ENCODE measurements around the gene MYOZ1.
"Not testable (repeated sequence)": the region's sequence is repeated elsewhere in the genome, so short reads cannot be mapped to it uniquely, and the experiment has no call there.

Gene MYOZ1

GRCh38 chr10:73647211-73647874 lies 6.1 kb upstream of the MYOZ1 start:
- peak; percentile 40 to 45 for DNase-seq

DNA sequence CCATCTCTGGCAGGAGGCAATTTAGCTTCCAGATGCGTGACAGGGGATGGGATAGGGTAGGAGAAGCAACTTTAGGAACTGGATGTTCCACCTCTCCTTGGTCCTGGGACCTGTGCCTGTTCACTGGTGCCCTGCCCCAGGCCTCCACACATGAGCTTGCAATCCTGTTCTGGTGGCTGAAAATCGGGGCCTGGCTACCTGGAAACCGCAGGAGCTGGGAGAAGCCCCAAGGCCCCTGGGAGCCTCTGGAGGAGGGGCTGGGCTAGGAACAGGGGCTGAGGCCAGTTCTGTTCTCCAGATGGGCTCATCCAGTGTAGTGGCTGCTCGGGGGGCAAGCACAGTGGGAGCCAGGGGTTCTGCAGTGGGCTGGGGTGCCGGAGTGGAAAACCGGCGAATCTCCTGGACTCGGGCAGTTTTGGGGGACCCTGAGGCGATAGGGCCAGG lies 5.3 kb upstream of the MYOZ1 start:
- no peak for DNase-seq

GRCh38 chr10:73645251-73645650 lies 4.0 kb upstream of the MYOZ1 start:
- DNase-seq: no peak

DNA sequence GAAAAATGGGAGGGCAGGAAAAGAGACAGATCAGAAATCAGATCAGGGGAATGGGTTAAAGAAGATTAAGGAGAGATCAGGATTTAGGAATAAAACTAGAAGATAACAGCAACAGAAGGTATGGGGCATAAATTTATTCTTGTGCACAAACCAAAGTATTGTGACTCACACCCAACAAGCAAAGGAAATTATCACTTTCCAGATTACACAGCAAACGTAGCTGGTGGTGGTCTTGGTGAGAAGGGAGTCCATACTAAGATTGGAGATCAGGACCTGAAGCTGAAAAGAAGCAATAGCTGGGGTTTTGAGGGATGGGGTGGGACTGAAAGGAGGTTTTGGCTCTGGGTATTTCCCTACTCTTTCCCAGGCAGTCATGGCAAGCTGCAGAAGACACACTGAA lies 3.5 kb upstream of the MYOZ1 start:
- no peak for DNase-seq

DNA sequence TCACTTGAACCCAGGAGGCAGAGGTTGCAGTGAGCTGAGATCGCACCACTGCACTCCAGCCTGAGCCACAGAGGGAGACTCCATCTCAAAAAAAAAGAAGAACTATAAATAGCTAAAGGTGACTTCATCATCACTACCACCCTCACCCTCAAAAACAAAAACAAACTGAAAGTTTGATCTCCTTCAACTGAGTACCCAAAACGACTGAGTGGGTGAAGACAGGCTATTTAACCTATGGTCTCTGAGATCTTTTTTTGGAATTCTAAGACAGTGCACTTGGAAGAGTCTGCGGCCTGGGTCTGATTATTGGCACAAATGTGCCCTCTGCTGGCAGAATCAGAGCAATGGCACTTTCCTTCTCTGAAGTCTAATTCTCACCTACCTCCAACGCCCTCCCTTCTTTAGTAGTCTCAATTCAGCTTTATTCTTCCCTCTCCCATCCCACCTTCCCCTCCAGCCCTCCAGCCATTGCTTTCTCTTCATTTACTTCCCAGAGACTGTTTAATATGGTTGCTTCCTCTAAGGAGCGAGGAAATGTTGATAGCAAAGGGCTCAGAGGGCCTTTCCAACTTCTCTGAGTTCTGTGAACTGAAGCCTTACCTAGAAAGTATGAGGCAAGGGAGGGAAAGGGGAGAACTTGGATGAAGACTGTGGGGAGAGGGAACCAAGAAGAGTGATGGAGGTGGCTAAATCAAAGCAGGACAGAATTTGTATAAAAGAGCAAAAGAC lies 2.9 kb upstream of the MYOZ1 start:
- DNase-seq: peak; percentile 33 to 46

- DNase-seq: no peak
Observed at GRCh38 chr10:73643362-73643761, 2.1 kb upstream of the MYOZ1 start.

- DNase-seq: no peak
Observed at GRCh38 chr10:73639286-73639685, 2.0 kb downstream of the MYOZ1 start.

- no peak for DNase-seq
Observed at GRCh38 chr10:73635781-73636180, 5.5 kb downstream of the MYOZ1 start.

DNA sequence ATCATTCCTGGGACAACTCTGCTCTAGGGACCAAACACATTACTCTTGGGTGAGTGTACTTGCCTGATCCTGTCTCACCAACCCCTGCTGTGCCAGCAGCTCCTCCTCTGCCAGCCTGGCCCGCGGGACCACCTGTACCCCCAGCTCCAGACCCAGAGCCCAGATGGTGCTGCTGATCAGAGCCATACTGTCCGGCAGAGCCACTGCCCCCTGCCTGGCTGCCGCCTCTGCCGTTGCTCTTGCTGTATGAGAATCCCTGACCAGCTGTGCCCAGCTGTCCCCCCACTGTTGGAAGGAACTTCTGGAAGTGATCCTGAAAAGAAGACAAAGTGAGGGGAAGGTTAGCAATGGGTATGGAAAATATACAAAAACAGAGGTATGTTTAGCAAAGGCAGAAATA lies 6.9 kb downstream of the MYOZ1 start:
- DNase-seq: no peak

GRCh38 chr10:73629165-73629564 lies 12.1 kb downstream of the MYOZ1 start:
- DNase-seq: no peak

DNA sequence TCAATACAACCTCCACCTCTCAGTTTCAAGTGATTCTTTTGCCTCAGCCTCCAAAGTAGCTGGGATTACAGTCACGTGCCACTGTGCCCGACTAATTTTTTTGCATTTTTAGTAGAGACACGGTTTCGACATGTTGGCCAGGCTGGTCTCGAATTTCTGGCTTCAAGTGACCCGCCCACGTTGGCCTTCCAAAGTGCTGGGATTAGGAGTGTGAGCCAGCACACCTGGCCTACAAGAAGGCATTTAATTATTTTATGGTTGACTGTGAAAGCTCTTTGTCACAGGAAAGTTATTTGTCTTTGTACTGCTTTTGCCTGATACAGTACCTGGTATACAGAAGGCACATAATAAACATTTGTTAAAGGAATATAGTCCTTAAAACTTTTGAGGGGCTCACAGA lies 12.9 kb downstream of the MYOZ1 start:
- no peak for DNase-seq

DNA sequence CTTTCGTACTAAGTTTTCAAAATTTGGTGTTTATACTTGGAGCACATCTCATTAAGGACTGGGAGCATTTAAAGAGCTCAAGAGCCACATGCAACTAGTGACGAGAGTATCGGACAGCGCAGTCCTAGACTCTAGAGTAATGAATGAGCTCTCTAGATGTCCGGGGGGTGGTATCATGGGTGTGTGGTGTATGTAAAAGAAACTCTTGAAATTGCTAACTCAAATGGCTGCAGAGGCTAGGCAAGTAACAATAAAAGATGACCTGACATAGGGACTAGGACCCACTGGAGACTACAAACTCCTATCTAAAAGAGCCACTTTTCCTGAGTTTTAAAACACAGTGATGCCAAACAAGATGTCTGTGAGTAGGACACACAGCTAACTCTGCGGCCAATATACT lies 14.0 kb downstream of the MYOZ1 start:
- no peak for DNase-seq

DNA sequence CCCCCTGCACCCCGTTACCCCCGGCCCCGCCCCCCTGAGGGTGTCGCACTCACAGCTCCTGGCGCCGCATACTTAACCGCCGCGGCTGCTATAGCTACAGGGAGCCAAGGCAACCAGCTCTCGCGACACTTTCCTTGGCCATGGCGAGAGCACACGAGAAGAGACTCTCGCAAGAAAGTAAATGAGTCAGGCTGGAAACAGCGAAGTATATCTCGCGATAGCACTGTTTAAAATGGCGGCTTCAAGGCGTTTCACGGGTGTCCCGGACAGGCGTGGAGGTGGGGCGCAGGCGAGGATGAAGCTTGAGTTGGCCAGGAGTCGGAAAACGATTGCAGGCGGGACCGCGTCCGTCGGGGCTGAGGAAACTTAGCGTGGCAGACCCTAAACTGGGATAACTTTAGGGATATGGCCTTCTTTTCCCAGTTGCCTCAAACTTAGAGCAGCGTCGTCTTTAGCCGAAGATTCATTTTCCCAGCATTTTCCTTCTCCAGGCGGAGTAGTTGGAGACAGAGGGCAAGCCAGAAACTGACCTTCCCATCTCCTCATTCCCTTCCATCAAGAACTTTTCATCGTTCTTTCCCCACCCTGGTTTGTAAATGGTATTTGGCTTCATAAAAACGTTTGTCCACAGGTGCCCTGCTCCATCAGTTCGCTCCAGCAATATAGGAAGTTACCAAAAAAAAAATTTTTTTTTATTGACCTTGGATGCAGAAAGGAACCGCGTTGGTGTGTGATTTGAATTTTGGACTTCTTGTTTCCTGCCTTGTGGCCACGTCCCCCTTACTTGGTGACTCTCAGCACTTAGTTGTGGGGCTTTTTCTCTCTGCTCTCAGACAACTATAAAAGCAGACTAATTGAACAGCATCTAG lies 15.2 kb downstream of the MYOZ1 start:
- DNase-seq: peak; percentile 89 to 92

DNA sequence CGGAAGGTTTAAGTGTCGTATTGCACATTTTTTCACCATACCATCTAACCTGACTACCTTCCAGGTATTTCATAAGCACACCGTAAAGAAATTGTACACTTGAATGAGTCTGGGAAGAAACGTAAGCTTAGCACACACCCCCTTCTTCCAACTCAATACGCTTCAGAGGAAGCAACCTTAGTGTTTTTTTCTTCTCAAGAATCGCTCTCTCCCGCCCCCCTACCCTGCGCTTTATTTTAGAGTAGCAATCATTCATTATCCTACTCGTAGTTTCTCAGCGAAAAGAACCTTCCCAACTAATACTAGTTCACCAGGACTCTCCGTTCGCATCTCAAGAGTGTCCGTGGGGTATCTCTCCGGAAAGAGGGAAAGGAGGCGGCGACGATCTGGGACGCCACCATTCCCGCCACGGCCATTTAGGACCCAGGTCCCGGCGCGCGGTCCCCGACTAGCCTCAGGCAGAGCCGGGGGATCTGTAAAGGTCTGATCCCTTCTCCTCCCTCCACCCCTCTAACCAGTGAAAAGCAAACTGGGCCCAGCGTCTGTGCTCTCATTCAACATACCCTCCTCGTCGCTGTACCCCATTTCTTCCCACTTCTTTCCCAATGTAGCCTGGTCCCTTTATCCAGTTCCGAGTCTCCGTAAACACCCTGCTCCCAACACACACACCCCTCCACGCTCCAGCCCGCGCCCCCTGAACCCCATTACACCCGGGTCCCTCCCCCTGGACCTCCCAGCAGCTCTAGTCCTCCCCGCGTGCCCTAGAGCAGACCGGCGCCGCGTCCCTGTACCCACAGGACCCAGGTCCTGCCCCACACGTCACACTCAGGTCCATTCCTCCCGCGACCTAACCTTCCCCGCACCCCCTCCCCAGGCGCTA lies 16.0 kb downstream of the MYOZ1 start:
- DNase-seq: no peak

DNA sequence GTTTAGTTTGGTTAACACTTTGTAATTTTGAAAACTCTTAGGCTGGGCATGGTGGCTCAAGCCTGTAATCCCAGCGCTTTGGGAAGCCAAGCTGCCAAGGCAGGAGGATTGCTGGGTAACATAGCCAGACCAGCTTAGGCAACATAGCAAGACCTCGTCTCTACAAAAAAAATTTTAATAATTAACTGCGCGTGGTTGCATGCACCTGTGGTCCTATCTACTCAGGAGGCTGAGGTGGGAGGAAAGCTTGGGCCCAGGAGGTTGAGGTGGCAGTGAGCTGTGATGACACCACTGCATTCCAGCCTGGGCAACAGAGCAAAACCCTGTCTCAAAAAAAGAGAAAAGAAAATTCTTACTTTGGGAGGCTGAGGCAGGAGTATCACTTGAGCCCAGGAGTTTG lies 18.2 kb downstream of the MYOZ1 start:
- DNase-seq: no peak

- not testable (repeated sequence) for DNase-seq
Observed at GRCh38 chr10:73620974-73621373, 20.3 kb downstream of the MYOZ1 start.

DNA sequence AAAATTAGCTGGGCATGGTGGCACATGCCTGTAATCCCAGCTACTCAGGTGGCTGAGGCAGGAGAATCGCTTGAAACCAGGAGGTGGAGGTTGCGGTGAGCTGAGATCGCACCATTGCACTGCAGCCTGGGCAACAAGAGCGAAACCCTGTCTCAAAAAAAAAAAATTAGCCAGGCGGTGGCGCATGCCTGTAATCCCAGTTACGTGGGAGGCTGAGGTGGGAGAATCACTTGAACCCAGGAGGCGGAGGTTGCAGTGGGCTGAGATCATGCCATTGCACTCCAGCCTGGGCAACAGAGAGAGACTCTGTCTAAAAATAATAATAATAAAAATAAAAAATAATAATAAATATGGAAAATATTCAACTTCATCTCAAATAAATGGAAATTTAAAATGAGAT lies 24.1 kb downstream of the MYOZ1 start:
- DNase-seq: not testable (repeated sequence)

DNA sequence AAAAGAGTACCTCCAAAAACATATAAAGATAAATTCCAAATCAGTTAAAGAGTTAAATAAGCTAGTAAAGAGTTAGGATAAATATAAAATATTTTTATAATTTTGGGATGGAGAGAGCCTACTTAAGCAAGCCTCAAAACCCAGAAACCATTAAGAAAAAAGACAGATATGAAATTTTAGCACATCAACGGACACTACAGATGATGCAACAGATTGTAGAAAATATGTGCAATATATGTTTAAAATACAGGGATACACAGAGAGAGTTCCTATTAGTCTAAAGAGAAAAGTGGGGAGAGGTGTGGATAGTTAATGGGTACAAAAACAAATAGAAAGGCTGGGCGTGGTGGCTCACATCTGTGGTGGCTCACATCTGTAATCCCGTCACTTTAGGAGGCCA lies 26.6 kb downstream of the MYOZ1 start:
- DNase-seq: no peak

- no peak for DNase-seq
Observed at GRCh38 chr10:73609116-73609515, 32.2 kb downstream of the MYOZ1 start.

- DNase-seq: no peak
Observed at GRCh38 chr10:73601486-73601921, 39.8 kb downstream of the MYOZ1 start.

DNA sequence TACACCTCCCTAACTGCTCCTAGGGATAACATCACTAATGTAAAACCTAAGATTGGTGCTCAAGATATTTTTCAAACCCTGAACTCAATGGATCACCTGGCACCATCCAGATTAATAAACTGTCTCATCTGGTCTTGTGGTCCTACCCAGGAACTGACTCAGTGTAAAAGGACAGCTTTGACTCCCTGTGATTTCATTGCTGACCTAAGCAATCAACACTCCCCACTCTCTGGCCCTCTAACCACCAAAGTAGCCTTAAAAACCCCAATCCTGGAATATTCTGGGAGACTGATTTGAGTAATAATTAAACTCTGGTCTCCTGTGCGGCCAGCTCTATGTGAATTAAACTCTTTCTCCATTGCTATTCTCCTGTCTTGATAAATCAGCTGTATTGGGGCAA lies 43.9 kb downstream of the MYOZ1 start:
- DNase-seq: no peak

- DNase-seq: no peak
Observed at GRCh38 chr10:73593812-73594211, 47.5 kb downstream of the MYOZ1 start.

DNA sequence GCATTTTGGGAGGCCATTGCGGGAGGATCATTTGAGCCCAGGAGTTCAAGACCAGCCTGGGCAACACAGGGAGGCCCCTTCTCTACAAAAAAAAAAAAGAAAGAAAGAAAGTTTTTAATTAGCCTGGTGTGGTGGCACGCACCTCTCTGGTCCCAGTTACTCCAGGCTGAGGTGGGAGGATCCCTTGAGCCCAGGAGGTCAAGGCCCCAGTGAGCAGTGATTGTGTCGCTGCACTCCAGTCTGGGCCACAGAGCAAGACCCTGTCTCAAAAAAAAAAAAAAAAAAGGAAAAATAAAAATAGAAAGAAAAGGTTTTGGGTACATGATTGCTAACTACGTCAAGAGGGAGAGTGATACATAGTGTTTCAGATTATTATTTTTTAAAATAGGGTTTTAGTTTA lies 48.2 kb downstream of the MYOZ1 start:
- no peak for DNase-seq

Measured in activated CD4-positive, alpha-beta T cell treated with anti-CD3 and anti-CD28 coated beads, Interleukin-2, amount 50 U/mL, for 48 hours (primary cell).